ENCODE measurements around the gene TFCP2.
"Not testable (repeated sequence)": the region's sequence is repeated elsewhere in the genome, so short reads cannot be mapped to it uniquely, and the experiment has no call there.

The TFCP2 gene

GRCh38 chr12:51078346-51078745 is 94.6 kb downstream of the TFCP2 start:
- DNase-seq = not testable (repeated sequence)

- DNase-seq = no peak
These were observed 95.0 kb downstream of the TFCP2 start for GRCh38 chr12:51077930-51078329.

DNA sequence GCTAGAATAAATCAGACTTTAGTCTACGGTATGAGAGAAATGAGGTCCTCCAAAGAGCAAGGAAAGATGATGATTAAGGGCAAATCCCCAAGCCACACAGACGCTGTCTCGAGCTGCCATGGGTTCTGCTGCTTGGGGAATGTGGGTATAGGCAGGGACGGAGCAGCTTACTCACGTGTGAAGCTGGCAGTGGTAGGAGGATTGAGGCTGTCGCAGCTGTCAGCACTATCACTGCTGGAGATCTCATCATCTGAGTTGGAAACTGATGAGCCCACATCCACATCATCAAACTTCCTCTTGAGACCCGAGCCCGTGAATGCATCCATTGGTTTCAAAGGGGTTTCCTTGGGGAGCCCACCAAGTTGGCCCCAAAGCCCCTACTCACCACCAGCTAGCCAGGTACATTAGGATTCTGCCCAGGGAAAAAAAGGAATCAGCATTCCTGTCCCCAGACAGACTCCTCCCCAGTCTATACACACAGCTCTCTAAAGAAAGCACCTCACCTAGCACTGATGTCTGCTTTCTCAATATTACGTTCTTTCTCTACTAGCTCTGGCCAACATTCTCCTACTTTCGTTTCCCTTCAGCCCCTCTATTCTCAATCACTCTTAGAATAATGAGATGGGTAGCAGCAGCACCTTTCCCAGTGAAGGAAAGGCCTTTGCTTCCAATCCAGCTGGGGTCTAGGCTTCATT is 96.6 kb downstream of the TFCP2 start:
- no peak for DNase-seq

GRCh38 chr12:51075390-51075789 is 97.5 kb downstream of the TFCP2 start:
- DNase-seq = no peak

DNA sequence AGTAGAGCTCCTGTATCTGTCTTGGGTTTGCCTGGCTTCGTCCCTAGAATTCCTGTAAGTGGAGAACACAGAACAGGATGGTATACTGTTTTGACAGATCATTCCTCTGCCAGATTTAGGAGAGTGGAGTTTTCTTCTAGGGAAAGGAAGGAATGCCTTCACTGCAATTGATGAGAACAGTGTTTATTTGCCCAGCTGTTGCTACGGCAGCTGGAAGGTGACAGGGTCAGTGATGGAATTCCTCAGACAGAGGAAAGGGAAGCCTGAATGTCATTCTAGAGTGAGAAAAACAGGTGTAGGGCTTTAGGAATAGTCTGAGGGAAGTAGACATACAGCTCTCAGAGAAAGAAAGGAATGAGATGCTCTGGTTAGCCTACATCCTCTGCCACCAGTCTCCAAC is 101.3 kb downstream of the TFCP2 start:
- no peak for DNase-seq

- no peak for DNase-seq
These were observed 102.9 kb downstream of the TFCP2 start for GRCh38 chr12:51070004-51070403.

DNA sequence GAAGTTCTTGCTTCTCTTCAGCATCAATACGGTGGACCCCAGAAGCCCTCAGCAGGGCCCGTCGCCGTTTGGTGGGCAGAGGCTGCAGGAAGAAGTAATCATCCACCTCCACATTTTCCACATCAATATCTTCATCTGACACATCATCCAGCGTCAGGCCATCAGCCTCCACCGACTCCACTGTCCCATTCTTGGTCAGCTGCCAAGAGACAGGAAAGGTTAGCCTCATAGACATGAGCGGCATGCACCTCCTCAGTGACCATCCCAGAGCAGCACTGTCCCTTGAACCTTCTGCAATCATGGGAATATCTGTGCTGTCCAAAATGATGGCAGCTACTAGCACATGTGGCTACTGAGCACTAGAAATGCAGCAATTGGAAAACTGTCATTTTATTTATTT is 105.2 kb downstream of the TFCP2 start:
- DNase-seq = no peak

DNA sequence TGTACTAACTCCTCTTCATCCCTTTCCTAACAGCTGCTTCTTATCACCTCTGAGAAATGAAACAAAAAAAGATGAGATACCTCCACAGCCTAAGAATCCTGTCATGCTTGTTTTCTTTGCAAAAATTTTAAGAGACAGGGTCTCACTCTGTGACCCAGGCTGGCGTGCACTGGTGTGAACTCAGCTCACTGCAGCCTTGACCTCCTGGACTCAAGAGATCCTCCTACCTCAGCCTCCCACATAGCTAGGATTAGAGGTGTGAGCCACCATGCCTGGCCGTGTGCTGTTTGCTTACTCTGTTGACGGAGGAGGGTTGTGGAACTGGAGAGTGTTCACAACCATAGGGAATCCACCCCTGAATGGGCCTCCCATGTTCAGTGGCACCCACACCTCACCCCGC is 105.7 kb downstream of the TFCP2 start:
- no peak for DNase-seq

GRCh38 chr12:51065530-51065929 is 107.4 kb downstream of the TFCP2 start:
- DNase-seq = no peak

DNA sequence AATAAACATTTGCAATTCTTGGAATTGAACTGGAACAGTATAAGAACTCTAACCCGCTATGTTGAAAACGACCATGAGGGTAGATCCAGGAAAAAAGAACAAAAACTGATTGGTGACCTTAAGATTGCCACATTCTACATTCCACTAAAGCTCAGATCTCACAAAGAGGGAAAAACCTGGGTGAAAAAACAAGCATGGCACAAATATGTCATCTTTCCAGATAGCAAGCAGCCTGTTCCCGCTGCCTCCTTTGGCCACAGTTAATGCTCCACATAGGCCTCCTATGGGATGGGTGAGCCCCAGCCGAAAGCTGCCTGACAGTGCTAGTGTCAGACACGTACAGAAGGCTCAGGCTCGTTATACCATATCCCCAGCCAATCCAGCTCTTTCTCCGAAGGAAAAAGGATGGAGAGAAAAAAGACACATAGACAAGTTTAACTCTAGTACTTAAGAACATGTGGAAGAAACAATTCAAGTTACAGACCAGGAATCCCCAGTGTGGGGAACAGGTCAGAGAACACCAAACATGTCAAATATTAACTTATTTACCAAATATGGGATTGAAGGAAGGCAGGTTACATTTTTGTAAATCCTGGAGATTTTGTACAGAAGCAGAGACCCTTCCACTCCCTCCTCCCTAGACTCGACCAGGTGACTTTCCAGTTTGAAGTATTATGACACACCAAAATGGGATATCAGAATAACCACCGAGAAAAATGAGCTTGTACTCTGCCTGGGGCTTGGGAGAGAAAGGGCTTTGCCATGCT is 110.1 kb downstream of the TFCP2 start:
- DNase-seq = no peak

DNA sequence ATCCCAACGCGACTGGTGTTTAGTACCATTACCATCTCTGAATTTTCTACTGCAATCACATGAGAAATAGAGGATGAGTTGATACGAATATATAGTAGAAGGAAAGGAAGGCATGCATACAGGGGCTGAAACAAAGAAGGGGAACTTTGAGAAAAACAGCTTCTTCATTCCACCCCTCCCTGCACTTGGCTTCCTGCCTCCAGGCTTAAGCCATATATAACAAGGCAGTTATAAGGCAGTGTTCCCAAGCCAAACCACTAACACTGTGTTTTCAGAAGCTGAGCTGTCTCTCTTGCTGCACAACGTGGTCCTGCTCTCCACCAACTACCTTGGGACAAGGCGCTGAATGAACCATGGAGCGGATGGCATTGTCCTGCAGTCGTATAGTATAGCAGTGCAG is 113.8 kb downstream of the TFCP2 start:
- no peak for DNase-seq

DNA sequence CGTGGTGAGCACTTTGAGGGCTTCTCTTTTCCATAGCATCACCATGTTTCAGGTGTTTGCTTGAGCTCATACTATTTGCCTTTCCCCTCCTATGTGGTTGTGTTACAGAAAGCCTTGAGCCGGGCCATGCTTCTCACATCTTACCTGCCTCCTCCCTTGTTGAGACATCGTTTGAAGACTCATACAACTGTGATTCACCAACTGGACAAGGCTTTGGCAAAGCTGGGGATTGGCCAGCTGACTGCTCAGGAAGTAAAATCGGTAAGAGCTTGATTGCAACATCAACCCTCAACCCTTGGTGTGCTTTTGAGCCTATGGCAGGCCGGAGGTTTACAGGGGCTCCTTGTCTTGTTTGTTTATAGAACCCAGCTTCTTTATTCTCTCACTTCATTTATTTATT is 116.7 kb downstream of the TFCP2 start:
- DNase-seq = peak; percentile 47

GRCh38 chr12:51055060-51055459 is 117.9 kb downstream of the TFCP2 start:
- no peak for DNase-seq

GRCh38 chr12:51051787-51052186 is 121.1 kb downstream of the TFCP2 start:
- DNase-seq = no peak

DNA sequence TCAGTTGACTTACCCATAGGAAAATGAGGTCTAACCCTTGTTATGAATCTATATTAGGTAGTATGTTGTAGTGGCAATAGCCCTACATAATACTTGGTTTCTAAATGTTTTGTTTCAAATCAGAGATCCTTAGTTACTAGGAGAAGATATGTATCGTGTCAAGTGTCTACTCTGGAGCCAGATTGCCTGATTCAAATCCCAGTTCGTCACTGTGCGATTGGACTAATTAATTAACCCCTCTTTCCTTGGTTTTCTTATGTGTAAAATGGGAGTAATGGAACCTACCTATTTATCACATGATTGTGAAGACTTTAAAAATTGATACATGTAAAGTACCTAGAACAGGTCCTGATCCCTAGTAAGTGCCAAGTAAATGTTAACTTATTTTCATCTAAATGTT is 123.4 kb downstream of the TFCP2 start:
- no peak for DNase-seq

GRCh38 chr12:51048661-51049251 is 124.2 kb downstream of the TFCP2 start:
- peak; percentile 9 for DNase-seq

GRCh38 chr12:51047655-51048540 is 125.0 kb downstream of the TFCP2 start, which contains the start of gene LETMD1:
Gene LETMD1 (plus strand): TSS chr12:51048327. CDS start chr12:51048357, 30 bp downstream.
- peak; percentile 98 for DNase-seq

All from EL (cell line).